ENCODE measurements around the gene ULBP2.
"Not testable (repeated sequence)": the region's sequence is repeated elsewhere in the genome, so short reads cannot be mapped to it uniquely, and the experiment has no call there.

Gene ULBP2

DNA sequence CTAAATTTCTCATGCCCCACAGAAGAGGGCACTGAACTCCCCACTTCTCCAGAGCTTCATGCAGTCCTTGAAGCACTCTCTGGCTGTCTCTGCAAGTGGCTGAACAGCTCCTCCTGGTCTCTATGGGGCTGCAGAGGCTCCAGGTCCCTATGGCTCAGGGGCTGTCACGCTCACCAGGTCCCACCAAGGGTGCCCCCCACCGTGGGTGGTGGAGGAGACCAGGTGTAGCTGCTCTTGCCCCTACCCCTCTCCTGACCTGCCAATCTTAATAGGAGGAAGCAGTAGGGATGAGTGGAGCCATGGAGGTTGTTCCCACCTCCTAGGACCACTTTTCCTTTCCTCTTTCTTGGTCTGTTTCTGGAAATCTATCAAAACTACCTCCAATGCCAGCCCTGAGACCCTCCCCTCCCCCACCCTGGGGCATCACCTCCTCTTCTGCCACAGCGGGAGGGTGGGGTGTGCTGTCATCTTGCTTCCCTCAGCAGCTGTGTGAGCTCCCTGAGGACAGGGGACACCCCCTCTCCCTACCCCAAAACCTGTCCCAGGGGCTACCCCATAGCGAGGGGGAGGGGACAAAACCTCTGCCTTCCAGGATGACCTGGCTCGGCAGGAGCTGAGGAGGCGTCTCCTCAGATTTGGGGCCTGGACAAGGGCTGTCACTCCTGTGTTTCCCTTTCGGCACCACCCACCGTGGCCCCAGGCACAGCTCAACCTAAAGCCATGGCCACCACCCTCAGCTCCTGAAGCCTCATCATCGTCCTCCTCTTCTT, 31.9 kb upstream of the ULBP2 start:
- POLR2A ChIA-PET = no interaction called here
- TF ChIP-seq, protein P1, sequence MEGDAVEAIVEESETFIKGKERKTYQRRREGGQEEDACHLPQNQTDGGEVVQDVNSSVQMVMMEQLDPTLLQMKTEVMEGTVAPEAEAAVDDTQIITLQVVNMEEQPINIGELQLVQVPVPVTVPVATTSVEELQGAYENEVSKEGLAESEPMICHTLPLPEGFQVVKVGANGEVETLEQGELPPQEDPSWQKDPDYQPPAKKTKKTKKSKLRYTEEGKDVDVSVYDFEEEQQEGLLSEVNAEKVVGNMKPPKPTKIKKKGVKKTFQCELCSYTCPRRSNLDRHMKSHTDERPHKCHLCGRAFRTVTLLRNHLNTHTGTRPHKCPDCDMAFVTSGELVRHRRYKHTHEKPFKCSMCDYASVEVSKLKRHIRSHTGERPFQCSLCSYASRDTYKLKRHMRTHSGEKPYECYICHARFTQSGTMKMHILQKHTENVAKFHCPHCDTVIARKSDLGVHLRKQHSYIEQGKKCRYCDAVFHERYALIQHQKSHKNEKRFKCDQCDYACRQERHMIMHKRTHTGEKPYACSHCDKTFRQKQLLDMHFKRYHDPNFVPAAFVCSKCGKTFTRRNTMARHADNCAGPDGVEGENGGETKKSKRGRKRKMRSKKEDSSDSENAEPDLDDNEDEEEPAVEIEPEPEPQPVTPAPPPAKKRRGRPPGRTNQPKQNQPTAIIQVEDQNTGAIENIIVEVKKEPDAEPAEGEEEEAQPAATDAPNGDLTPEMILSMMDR (IDR thresholded peaks at IDR 0.05; ENCODE audit: control extremely low read depth, extremely low read depth, low read depth, missing control alignments) = no peak
- CTCF ChIA-PET = no interaction called here
- no peak for DNase-seq (ENCODE audit: extremely low spot score)

DNA sequence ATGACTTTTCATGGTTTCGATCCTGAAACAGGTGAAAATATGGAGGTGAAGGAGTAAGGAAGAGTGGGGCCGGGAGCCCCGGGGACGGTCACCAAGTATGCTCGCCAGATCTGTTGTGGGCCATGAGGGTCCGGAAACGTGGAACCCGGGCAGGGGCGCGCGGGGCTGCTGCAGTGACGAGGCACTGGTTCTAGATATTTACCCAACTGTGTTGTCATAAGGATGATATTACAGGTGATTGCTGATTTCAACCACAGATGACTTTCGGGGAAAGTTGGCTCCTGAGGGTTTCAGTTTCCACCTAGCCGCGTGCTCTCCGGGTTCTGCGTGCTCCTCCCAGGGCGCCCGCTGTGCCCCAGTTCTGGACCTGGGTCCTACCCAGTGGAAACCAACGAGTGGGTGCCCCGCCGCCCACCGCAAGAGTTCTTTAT, 31.1 kb upstream of the ULBP2 start:
- CTCF ChIA-PET = no interaction called here
- POLR2A ChIA-PET = no interaction called here
- DNase-seq (ENCODE audit: extremely low spot score) = no peak
- TF ChIP-seq, protein P1 (IDR thresholded peaks at IDR 0.05; ENCODE audit: control extremely low read depth, extremely low read depth, low read depth, missing control alignments) = no peak

DNA sequence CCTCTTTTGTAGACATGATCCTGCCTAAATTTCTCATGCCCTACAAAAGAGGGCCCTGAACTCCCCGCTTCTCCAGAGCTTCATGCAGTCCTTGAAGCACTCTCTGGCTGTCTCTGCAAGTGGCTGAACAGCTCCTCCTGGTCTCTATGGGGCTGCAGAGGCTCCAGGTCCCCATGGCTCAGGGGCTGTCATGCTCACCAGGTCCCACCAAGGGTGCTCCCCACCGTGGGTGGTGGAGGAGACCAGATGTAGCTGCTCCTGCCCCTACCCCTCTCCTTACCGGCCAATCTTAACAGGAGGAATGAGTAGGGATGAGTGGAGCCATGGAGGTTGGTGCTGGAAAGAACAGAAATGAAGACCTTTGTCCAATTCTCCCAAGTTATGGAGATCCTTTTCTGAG, 29.1 kb upstream of the ULBP2 start:
- DNase-seq (ENCODE audit: extremely low spot score); CTCF ChIA-PET; POLR2A ChIA-PET: not testable (repeated sequence)

DNA sequence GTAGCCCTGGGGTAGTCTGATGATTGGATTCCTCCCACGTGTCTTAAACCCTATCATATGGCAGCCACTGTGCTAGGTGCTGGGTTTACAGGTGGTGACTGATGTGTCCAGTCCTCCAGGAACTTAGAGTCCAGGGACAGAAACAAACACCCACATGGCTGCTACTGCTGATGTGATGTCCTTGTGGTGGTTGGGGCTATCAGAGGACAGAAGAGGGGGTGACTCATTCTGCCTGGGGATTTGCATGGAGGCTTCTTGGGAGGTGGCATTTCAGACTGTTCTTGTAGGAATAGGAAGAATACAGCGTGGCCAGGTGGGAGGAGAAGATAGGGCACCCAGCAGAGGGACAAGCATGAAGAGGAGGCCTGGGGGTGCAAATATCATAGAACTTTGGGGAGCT, 28.7 kb upstream of the ULBP2 start:
- CTCF ChIA-PET = no interaction called here
- TF ChIP-seq, protein P1 (IDR thresholded peaks at IDR 0.05; ENCODE audit: control extremely low read depth, extremely low read depth, low read depth, missing control alignments) = no peak
- no peak for DNase-seq (ENCODE audit: extremely low spot score)
- POLR2A ChIA-PET = no interaction called here

DNA sequence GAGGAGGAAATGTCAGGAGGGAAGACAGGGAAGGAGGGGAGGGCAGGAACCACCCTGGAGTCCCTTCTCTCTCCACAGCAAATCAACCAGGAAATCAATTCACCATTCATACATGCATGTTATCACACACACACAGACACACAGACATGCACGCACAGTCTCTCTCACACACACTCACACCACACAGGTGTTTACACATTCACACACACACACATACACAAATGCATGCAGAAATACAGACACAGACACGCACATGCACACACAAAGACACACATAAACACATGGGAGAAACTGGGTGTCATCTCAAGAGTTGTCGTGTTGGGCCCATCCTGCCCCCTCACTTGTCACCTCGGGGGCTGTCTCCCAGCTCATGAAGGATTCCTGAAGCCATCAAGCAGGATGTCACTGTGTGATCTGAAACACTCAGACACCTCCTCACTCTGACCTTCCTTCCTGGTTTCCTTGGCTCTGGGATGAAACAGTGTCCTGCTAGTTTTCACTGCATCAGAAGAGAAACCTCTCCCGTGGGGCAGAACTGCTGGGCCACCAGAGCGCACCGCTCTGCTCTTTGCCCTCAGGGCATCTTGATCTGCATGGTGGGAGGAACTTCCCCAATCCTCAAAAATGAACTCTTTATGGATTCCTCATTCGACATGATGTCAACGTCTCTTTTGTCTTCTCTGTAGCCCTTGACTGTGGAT, 28.1 kb upstream of the ULBP2 start:
- TF ChIP-seq, protein P1 (IDR thresholded peaks at IDR 0.05; ENCODE audit: control extremely low read depth, extremely low read depth, low read depth, missing control alignments) = no peak
- ChIA-PET CTCF (no interaction called here), POLR2A (no interaction called here)
- DNase-seq (ENCODE audit: extremely low spot score) = no peak

DNA sequence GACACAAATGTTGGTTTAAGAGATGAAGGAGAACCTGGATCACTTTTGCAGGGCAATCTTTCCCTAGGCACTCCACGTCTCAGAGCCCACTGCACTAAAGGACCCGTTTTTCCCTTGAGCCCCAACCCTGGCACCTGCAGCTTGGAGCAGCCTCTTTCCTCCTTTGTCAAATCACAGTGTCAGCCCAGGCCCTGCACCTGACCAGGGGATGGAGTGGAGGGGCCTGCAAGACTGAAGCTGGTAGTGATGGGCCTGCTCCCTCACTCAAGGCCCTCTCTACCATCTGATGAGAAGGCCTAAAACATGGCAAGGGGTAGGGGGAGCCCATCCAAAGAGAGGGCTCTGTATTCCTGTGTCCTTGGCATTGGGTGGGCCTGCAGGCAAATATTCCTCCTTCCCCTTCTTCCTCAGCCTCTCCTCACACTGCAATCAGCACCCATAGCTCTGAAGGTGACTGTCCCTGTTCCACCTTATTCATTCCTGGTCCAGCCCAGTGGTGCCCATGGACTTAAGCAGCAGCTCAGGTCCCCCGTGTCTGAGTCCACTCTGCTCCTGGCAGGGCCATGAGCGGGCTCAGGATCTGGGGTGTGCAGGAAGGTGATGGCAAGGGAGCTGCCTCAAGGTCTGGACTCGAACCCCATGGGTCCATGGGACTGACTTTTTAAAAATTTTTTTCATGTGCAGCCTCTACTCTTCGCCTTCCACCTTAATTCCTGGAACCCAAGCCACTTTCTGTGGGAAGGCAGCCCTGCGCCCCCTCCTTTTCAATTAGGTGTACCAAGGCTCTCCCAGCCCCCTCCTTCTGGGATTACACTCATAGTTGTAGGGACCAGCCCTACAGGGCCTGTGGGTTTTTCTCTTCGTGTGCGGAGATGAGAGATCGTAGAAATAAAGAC, 25.6 kb upstream of the ULBP2 start:
- TF ChIP-seq, protein P1 (IDR thresholded peaks at IDR 0.05; ENCODE audit: control extremely low read depth, extremely low read depth, low read depth, missing control alignments) = no peak
- POLR2A ChIA-PET = no interaction called here
- DNase-seq (ENCODE audit: extremely low spot score) = no peak
- CTCF ChIA-PET = interaction anchor here (1.1 kb wide), 1 partner anchor 11 kb away, joined by 3 read pairs; no protein-coding TSS in a partner anchor
